Hepatocyte (in vitro differentiated cells): Measurements from ENCODE around the gene GARIN5B. TPM values are rescaled to one million over a fixed set of nuclear protein-coding genes. Genes with fewer than 3 reads are reported as not detected.

ENCODE experiments used
- DNase-seq: peaks from one replicate; pipeline ENCODE4 v3.0.0-alpha.2; 2016; ENCODE audit warnings: low spot score
- H2AFZ ChIP-seq: fragments of 200-600 bp; sonication (generic); 2 replicates; pipeline ENCODE4 v1.6.0; 2016; ENCODE audit warnings: antibody characterized with exemption, mild to moderate bottlenecking
- H3K27ac ChIP-seq: fragments of 200-600 bp; sonication (generic); 2 replicates; pipeline ENCODE4 v1.5.1; 2016; ENCODE audit warnings: mild to moderate bottlenecking
- H3K27me3 ChIP-seq: fragments of 200-600 bp; sonication (generic); 2 replicates; pipeline ENCODE4 v1.6.1; 2016
- H3K36me3 ChIP-seq: fragments of 200-600 bp; sonication (generic); replicated peaks from 2 replicates; pipeline ENCODE4 v1.5.1; 2016; ENCODE audit warnings: low read depth; ENCODE audit not compliant: insufficient read depth
- H3K4me1 ChIP-seq: fragments of 200-600 bp; sonication (generic); 2 replicates; pipeline ENCODE4 v1.5.1; 2016; ENCODE audit warnings: mild to moderate bottlenecking, moderate library complexity; ENCODE audit not compliant: insufficient read depth
- H3K4me2 ChIP-seq: fragments of 200-600 bp; sonication (generic); 2 replicates; pipeline ENCODE4 v1.6.0; 2016
- H3K4me3 ChIP-seq: fragments of 200-600 bp; sonication (generic); 2 replicates; pipeline ENCODE4 v1.5.1; 2016; ENCODE audit warnings: mild to moderate bottlenecking
- H3K79me2 ChIP-seq: fragments of 200-600 bp; sonication (generic); 2 replicates; pipeline ENCODE4 v1.6.0; 2017; ENCODE audit warnings: mild to moderate bottlenecking
- H3K9me2 ChIP-seq: fragments of 200-600 bp; sonication (generic); replicated peaks from 2 replicates; pipeline ENCODE4 v1.6.0; 2017; ENCODE audit warnings: mild to moderate bottlenecking; ENCODE audit not compliant: insufficient read depth
- H3K9me3 ChIP-seq: fragments of 200-600 bp; sonication (generic); 2 replicates; pipeline ENCODE4 v1.5.1; 2016; ENCODE audit warnings: low read depth, mild to moderate bottlenecking
- H4K20me1 ChIP-seq: fragments of 200-600 bp; sonication (generic); 2 replicates; pipeline ENCODE4 v1.6.0; 2016; ENCODE audit warnings: mild to moderate bottlenecking; ENCODE audit not compliant: insufficient read depth, poor library complexity, severe bottlenecking
- CTCF ChIP-seq: fragments of 200-600 bp; sonication (generic); IDR thresholded peaks from 2 replicates; pipeline ENCODE4 v1.5.1; 2016; ENCODE audit warnings: antibody characterized with exemption, mild to moderate bottlenecking; ENCODE audit not compliant: poor library complexity
- EZH2 ChIP-seq: fragments of 200-600 bp; sonication (generic); IDR thresholded peaks from 2 replicates; pipeline ENCODE4 v1.6.1; 2016; ENCODE audit warnings: antibody characterized with exemption, mild to moderate bottlenecking, borderline replicate concordance
- EZH2phosphoT487 ChIP-seq: fragments of 200-600 bp; sonication (generic); IDR thresholded peaks from one replicate; pipeline ENCODE4 v1.6.1; 2018; ENCODE audit warnings: antibody characterized with exemption, mild to moderate bottlenecking, low read depth, moderate library complexity; ENCODE audit not compliant: unreplicated experiment, severe bottlenecking
- WGBS: methylation state at CpG from one replicate; pipeline ENCODE4 v1.1.6; 2016; ENCODE audit warnings: low lambda C conversion rate; ENCODE audit errors: missing lambda C conversion rate; 5-methylcytosine and 5-hydroxymethylcytosine counted together
- polyA plus RNA-seq: library from polyadenylated mRNA; unstranded; fragments of >200 nt; fragmentation: Nextera tagmentation; extraction: Ambion mirVana; gene quantifications from 2 replicates; pipeline ENCODE4 v1.2.1, GENCODE V29; 2016
- total RNA-seq: library from RNA; depleted of rRNA; stranded (reverse); fragments of >200 nt; gene quantifications from 2 replicates; pipeline ENCODE4 v1.2.3, GENCODE V29; 2014

GARIN5B gene
- total and polyA plus RNA-seq, 2 experiments from 2014 or later = 0.18 TPM; not detected in 1

GRCh38 chr19:55368106-55368505, 5.0 kb upstream of the GARIN5B start:
- Histone ChIP-seq H3K4me3 (no peak overlapping the region), H3K36me3 (no peaks in the 10 kb centered on the region), H3K9me2 (no peaks in the 10 kb centered on the region), H3K9me3 (no peaks in the 10 kb centered on the region), H3K27me3 (peaks cover 39% of the 10 kb centered on the region), H3K27ac (no peak overlapping the region), H3K79me2 (no peaks in the 10 kb centered on the region), H3K4me2 (no peak overlapping the region), H3K4me1 (peaks cover 12% of the 10 kb centered on the region), H2AFZ (no peak overlapping the region), H4K20me1 (no peaks in the 10 kb centered on the region)
- WGBS = 95% methylated on average over 10 of the region's 16 CpGs
- no peak for TF ChIP-seq EZH2phosphoT487
- no peak for TF ChIP-seq CTCF
- DNase-seq = no peak

- H3K27me3 ChIP-seq = peaks cover 32% of the 10 kb centered on the region
- DNase-seq = no peak
- H3K79me2 ChIP-seq = no peaks in the 10 kb centered on the region
These were observed 3.7 kb upstream of the GARIN5B start for GRCh38 chr19:55366790-55367189.

GRCh38 chr19:55365964-55366363, 2.9 kb upstream of the GARIN5B start:
- no peaks in the 10 kb centered on the region for H3K36me3 ChIP-seq
- no peak overlapping the region for H3K27ac ChIP-seq
- H3K9me3 ChIP-seq = no peaks in the 10 kb centered on the region
- DNase-seq = no peak
- H4K20me1 ChIP-seq = no peaks in the 10 kb centered on the region
- no peaks in the 10 kb centered on the region for H3K9me2 ChIP-seq
- H3K4me3 ChIP-seq = no peak overlapping the region
- 81% methylated on average over 4 of the region's 19 CpGs for WGBS
- peaks cover 24% of the 10 kb centered on the region for H3K27me3 ChIP-seq
- no peak overlapping the region for H3K4me2 ChIP-seq
- TF ChIP-seq EZH2 = no peak
- no peak for TF ChIP-seq CTCF
- no peak for TF ChIP-seq EZH2phosphoT487
- H3K4me1 ChIP-seq = peaks cover 12% of the 10 kb centered on the region
- no peaks in the 10 kb centered on the region for H3K79me2 ChIP-seq
- no peak overlapping the region for H2AFZ ChIP-seq

More at GRCh38 chr19:55366790-55367189, 3.7 kb upstream of the GARIN5B start:
- no peak overlapping the region for H2AFZ ChIP-seq
- H4K20me1 ChIP-seq = no peaks in the 10 kb centered on the region
- H3K27ac ChIP-seq = no peak overlapping the region
- H3K4me2 ChIP-seq = no peak overlapping the region
- TF ChIP-seq EZH2phosphoT487 (no peak), EZH2 (no peak), CTCF (no peak)
- no peaks in the 10 kb centered on the region for H3K36me3 ChIP-seq
- 96% methylated on average over 3 of the region's 3 CpGs for WGBS
- H3K4me3 ChIP-seq = no peak overlapping the region
- H3K4me1 ChIP-seq = peaks cover 12% of the 10 kb centered on the region
- no peaks in the 10 kb centered on the region for H3K9me2 ChIP-seq
- H3K9me3 ChIP-seq = no peaks in the 10 kb centered on the region

- WGBS = 84% methylated on average over 8 of the region's 8 CpGs
- H3K27me3 ChIP-seq = peaks cover 19% of the 10 kb centered on the region
These were observed 2.2 kb upstream of the GARIN5B start for GRCh38 chr19:55365245-55365644.

More at GRCh38 chr19:55365245-55365644, 2.2 kb upstream of the GARIN5B start:
- H3K9me2 ChIP-seq = no peaks in the 10 kb centered on the region
- H3K4me1 ChIP-seq = peaks cover 11% of the 10 kb centered on the region
- no peak for TF ChIP-seq CTCF
- TF ChIP-seq EZH2phosphoT487 = no peak
- no peak for TF ChIP-seq EZH2
- no peak overlapping the region for H3K4me3 ChIP-seq
- no peaks in the 10 kb centered on the region for H3K79me2 ChIP-seq
- H3K9me3 ChIP-seq = no peaks in the 10 kb centered on the region
- H3K4me2 ChIP-seq = no peak overlapping the region
- H4K20me1 ChIP-seq = no peaks in the 10 kb centered on the region
- no peaks in the 10 kb centered on the region for H3K36me3 ChIP-seq
- no peak overlapping the region for H2AFZ ChIP-seq
- DNase-seq = no peak
- no peak overlapping the region for H3K27ac ChIP-seq
